OCI-LY3 (cell line): ENCODE results near the gene PTTG1IP.

Source experiments
- EZH2phosphoT487 ChIP-seq: fragments of 200-600 bp; shearing (Covaris generic); IDR thresholded peaks from 2 replicates; pipeline ENCODE4 v1.6.1; 2018; ENCODE audit warnings: antibody characterized with exemption, mixed run types, low read depth
- TF ChIP-seq, protein P1 (sequence below): fragments of 200-600, 300-600 bp; sonication (generic); IDR thresholded peaks from 2 replicates; pipeline ENCODE4 v1.5.1; 2014; ENCODE audit warnings: antibody characterized with exemption, low read length, low read depth

DNA sequence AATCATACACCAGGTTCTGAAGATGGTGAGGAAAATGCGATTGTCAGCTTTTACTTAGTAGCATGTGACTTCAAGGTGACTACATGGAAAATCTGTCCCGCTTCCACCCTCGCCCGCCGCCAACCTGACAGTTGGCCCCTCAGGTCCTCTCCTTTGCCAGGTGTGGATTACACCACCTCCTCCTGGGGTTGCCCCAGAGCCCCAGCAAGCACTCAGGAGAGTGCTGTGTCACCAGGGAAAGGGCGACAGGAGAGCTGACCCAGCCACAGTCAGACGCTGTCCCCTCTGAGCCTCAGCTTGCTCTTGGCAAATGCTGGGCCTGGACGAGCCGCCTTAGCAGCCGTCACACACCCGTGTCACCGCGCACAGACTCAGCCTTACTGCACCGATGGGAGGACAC lies 17.9 kb downstream of the PTTG1IP start:
- TF ChIP-seq, protein P1, sequence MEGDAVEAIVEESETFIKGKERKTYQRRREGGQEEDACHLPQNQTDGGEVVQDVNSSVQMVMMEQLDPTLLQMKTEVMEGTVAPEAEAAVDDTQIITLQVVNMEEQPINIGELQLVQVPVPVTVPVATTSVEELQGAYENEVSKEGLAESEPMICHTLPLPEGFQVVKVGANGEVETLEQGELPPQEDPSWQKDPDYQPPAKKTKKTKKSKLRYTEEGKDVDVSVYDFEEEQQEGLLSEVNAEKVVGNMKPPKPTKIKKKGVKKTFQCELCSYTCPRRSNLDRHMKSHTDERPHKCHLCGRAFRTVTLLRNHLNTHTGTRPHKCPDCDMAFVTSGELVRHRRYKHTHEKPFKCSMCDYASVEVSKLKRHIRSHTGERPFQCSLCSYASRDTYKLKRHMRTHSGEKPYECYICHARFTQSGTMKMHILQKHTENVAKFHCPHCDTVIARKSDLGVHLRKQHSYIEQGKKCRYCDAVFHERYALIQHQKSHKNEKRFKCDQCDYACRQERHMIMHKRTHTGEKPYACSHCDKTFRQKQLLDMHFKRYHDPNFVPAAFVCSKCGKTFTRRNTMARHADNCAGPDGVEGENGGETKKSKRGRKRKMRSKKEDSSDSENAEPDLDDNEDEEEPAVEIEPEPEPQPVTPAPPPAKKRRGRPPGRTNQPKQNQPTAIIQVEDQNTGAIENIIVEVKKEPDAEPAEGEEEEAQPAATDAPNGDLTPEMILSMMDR = no peak
- no peak for TF ChIP-seq EZH2phosphoT487
